PC-9 (cell line): ENCODE measurements around the gene ITIH4.

Experiments used
- CTCF ChIP-seq: fragments of 200-600 bp; sonication (generic); conservative IDR thresholded peaks from 2 replicates; pipeline ENCODE4 v1.6.1; 2017; ENCODE audit warnings: mixed run types, antibody characterized with exemption, mild to moderate bottlenecking, moderate library complexity
- EZH2 ChIP-seq: fragments of 200-600 bp; sonication (generic); IDR thresholded peaks from 2 replicates; pipeline ENCODE4 v1.8.0; 2017; ENCODE audit warnings: antibody characterized with exemption, low read depth

- TF ChIP-seq CTCF = no peak
- no peak for TF ChIP-seq EZH2
Observed at GRCh38 chr3:52770496-52771333, 59.8 kb downstream of the ITIH4 start, which contains the start of gene NEK4.
